HG03064 (cell line): ENCODE measurements around the gene DNPEP.

Source experiments
- ATAC-seq: cut with Tn5 transposase; IDR thresholded peaks from one replicate; pipeline ENCODE4 v1.9.1; 2021; ENCODE audit warnings: low read depth; ENCODE audit not compliant: unreplicated experiment

DNPEP gene

GRCh38 chr2:219368690-219369191 lies 19.0 kb downstream of the DNPEP start:
- no peak for ATAC-seq

- ATAC-seq = peak; percentile 69
Observed at GRCh38 chr2:219362524-219363164, 25.1 kb downstream of the DNPEP start.

- ATAC-seq = no peak
Observed at GRCh38 chr2:219362072-219362471, 25.6 kb downstream of the DNPEP start.

- ATAC-seq = no peak
Observed at GRCh38 chr2:219358170-219359075, 29.3 kb downstream of the DNPEP start.

- no peak for ATAC-seq
Observed at GRCh38 chr2:219356834-219357233, 30.9 kb downstream of the DNPEP start.

GRCh38 chr2:219354582-219354981 lies 33.1 kb downstream of the DNPEP start:
- ATAC-seq = no peak

- no peak for ATAC-seq
Observed at GRCh38 chr2:219353129-219353528, 34.6 kb downstream of the DNPEP start.

GRCh38 chr2:219352448-219353023 lies 35.2 kb downstream of the DNPEP start:
- ATAC-seq = no peak

GRCh38 chr2:219350710-219351221 lies 36.9 kb downstream of the DNPEP start:
- ATAC-seq = no peak

GRCh38 chr2:219350215-219350614 lies 37.5 kb downstream of the DNPEP start:
- no peak for ATAC-seq

GRCh38 chr2:219344751-219345430 lies 42.8 kb downstream of the DNPEP start:
- ATAC-seq = no peak

- no peak for ATAC-seq
Observed at GRCh38 chr2:219335373-219335786, 52.3 kb downstream of the DNPEP start.

GRCh38 chr2:219334076-219334475 lies 53.6 kb downstream of the DNPEP start:
- no peak for ATAC-seq

- ATAC-seq = no peak
Observed at GRCh38 chr2:219332542-219332941, 55.2 kb downstream of the DNPEP start, which contains the start of gene RESP18. Gene RESP18, minus strand, starts transcription at chr2:219332744.

- no peak for ATAC-seq
Observed at GRCh38 chr2:219331560-219332213, 56.0 kb downstream of the DNPEP start.

GRCh38 chr2:219327719-219328118 lies 60.0 kb downstream of the DNPEP start:
- no peak for ATAC-seq

- no peak for ATAC-seq
Observed at GRCh38 chr2:219325657-219326315, 61.9 kb downstream of the DNPEP start.

- ATAC-seq = no peak
Observed at GRCh38 chr2:219325136-219325535, 62.6 kb downstream of the DNPEP start.

- no peak for ATAC-seq
Observed at GRCh38 chr2:219323434-219323833, 64.3 kb downstream of the DNPEP start.
